Inflammatory macrophage (primary cell): ENCODE measurements around the gene SLA2.

Experiments
- DNase-seq, 2 donors: peaks; one replicate each; pipeline ENCODE4 v3.0.0-alpha.2; 2020 to 2022

The SLA2 gene

GRCh38 chr20:36607586-36608387 lies 38.2 kb downstream of the SLA2 start:
- peak in 1 of 2 donors; percentile 35 for DNase-seq

- DNase-seq, result peak; percentile 83 to 86
These were observed 39.6 kb downstream of the SLA2 start for GRCh38 chr20:36606158-36607066.

GRCh38 chr20:36605399-36606157 lies 40.4 kb downstream of the SLA2 start, which contains the start of gene RAB5IF:
Gene RAB5IF, plus strand, starts transcription at chr20:36605779. Its CDS starts 173 bp downstream, at chr20:36605952.
- peak; percentile 99 for DNase-seq

DNA sequence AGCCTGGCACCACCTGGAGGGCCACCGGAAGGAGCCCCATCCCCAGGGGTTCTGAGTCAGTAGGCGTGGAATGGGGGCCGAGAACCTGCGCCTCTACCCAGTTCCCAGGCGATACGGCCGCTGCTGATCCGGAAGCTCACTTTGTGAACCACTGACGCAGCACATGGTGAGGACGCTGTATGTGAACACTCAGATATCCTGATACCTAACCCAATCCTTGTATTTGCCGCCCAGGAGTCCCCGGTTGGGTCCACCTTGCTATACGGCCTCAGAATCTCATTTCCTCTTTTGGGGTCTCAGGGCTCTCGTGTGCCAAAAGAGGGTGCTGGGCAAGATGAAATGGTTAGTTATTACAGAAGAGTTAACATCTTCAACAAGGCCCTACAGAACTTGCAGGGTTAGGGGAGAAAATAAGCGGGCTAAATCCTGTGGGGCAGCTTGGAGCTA lies 41.0 kb downstream of the SLA2 start:
- DNase-seq, result peak; percentile 29 to 57

DNA sequence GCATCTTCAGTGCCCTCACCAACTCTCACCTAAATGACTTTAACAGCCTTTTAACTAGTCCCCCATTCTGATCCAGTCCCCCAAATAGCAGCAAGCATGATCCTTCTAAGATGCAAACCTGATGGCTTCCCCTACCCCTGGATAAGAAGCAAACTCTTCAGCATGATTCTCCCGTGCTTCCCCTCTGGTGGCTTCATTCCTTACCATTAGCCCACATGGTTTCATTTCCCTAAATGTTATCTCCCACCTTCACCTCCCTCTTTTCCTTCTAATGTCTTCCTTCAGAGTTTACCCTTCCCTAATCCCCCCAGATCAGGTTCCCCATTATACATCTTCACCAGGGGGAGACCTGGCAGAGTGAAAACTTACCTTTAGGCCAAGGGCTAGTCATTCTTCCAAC lies 44.5 kb downstream of the SLA2 start:
- DNase-seq, result peak; percentile 51 to 72

- DNase-seq, result peak; percentile 57 to 72
These were observed 46.1 kb downstream of the SLA2 start for GRCh38 chr20:36599912-36600345.

- no peak for DNase-seq
These were observed 52.6 kb downstream of the SLA2 start for GRCh38 chr20:36593347-36593929.

- no peak for DNase-seq
These were observed 53.9 kb downstream of the SLA2 start for GRCh38 chr20:36591854-36592641.

GRCh38 chr20:36591281-36591680 lies 54.7 kb downstream of the SLA2 start:
- no peak for DNase-seq

- no peak for DNase-seq
These were observed 58.5 kb downstream of the SLA2 start for GRCh38 chr20:36587388-36588070.

GRCh38 chr20:36585410-36586125 lies 60.4 kb downstream of the SLA2 start:
- DNase-seq, result no peak

DNA sequence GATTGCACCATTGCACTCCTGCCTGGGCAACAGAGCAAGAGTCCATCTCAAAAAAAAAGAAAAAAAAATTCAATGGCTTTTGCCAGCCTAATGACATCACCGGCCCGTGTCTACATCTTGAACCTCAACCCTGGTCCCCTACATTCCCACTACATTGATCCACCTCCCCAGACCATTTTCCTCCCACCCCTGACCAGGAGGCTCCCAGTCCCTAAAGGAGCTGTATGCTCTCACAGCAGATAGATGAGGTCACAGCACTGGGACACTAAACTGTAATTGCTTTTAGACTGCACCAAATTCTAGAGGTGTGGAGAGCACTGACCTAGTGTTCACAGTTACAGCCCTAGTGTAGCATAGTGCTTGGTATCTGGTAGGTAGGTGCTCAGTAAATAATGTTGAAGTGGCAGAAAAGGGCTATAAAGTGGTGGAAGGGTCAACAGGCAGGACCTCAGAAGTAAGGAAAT lies 61.9 kb downstream of the SLA2 start:
- DNase-seq, result no peak

DNA sequence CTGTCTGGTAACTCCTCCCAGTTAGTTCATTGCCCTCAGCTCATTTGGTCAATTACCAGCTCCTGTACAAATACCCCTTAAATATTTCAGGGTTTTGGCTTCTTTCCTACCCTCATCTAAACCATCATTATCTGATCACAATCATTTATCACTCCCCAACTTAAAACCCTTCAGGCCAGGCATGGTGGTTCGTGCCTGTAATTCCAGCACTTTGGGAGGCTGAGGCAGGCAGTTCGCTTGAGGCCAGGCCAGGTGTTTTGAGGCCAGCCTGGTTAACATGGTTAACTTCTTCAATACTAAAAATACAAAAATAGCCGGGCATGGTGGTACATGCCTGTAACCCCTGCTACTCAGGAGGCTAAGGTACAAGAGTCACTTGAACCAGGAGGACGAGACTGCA lies 63.2 kb downstream of the SLA2 start:
- no peak for DNase-seq

DNA sequence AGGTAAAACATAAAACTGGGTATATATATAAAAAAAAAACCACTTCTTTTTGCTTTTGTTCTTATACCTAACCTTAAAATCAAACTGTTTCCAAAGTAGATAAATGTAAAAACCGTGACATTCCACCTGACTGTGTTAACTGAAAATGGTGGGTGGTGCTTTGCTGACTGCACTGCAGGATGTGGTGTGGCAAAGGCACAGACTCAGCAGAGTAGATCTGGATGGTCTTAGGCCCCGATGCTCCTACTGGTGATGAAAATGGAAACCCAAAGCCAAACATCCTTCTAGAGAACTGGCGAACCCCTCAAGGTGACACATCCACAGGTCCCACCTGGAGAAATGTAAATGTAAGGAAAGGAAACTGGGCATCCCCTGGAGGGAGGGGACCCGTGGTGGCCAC lies 63.7 kb downstream of the SLA2 start:
- no peak for DNase-seq

DNA sequence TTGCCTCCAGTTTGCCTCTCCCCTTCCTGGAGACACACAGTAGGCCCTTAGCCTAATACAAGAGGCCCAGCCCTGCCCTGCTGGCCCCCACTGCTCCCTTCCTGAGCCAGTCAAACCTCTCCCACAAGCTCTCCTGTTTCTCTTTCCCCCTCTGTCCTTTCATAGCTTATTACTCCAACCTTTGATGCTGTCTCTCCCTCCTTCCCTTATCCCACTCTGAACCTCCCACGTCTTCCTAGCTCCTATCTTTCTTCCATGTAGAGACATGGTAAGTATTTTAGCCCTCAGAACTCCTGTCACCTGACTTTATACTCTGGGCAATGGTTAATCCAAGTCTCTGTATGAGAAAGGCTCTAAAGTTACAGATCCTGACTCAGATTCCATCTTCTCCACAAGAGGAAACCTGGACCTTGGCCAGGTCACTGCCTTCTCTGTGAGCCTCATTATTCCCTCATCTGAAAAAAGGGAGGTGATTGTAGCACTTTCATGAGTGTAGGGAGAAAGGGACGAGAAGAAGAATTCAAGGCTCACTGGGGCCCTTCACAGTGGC lies 65.9 kb downstream of the SLA2 start:
- DNase-seq, result no peak

GRCh38 chr20:36578356-36579041 lies 67.5 kb downstream of the SLA2 start:
- DNase-seq, result no peak

GRCh38 chr20:36576081-36576445 lies 69.9 kb downstream of the SLA2 start:
- DNase-seq, result no peak

DNA sequence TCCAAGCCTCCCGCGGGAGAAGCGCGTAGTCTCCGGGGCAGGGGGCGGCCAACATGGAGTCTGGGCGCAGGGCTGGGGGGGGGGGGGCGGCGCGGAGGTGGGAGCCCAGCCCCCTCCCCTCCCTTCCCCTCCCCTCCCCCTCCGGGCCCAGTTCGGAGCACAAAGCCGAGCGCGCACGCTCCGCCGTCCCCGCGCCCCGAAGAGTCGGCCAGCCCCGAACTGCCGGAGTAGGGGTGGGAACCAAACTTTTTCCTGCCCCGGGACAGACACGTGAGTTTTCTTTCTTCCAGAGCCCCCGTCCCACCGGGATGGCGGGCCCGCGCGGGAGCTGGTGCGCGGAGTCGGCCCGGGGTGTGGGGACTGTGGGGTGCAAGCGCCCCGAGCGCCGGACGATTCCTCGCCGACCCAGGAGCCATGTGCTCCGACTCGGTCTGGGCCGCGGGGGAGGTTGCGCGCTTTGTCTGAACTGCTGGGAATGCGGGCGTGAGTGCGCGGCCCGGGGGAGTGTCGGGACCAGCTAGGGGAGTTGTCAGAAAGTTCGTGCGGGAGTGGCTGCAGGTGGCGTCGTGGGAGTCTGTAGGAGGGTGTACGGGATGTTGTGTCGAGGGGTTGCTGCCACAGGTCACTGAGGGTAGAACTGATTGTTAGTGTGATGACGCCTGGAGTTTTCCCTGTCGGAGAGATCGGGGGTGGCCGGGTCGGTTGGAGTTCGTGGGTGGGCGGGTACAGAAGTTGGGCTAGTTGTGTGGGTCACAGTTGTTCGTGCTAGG lies 71.4 kb downstream of the SLA2 start:
- DNase-seq, result peak in 1 of 2 donors; percentile 47
